Stomach smooth muscle (tissue), 2 donors: ENCODE data around the gene LRRC49.
"Not testable (repeated sequence)": the region's sequence is repeated elsewhere in the genome, so short reads cannot be mapped to it uniquely, and the experiment has no call there.

ENCODE experiments used
- H3K27ac ChIP-seq: one replicate; pipeline ENCODE4 v1.7.0; 2013; ENCODE audit warnings: mild to moderate bottlenecking, low read length, inconsistent platforms
- H3K27me3 ChIP-seq, 2 donors: one replicate each; pipeline ENCODE4 v1.7.0; 2013; ENCODE audit warnings: low read length in 2 of 2; ENCODE audit not compliant: insufficient read depth in 2 of 2, control insufficient read depth in 1 of 2
- H3K36me3 ChIP-seq, 2 donors: one replicate each; pipeline ENCODE4 v1.7.0; 2013; ENCODE audit warnings: low read length in 2 of 2; ENCODE audit not compliant: control insufficient read depth in 2 of 2, insufficient read depth in 2 of 2
- H3K4me1 ChIP-seq: one replicate; pipeline ENCODE4 v1.7.0; 2013; ENCODE audit warnings: low read length; ENCODE audit not compliant: control insufficient read depth, insufficient read depth
- H3K4me3 ChIP-seq, 2 donors: one replicate each; pipeline ENCODE4 v1.7.0; 2013; ENCODE audit warnings: low read length in 2 of 2
- H3K9ac ChIP-seq, 2 donors: one replicate each; pipeline ENCODE4 v1.7.0; 2013; ENCODE audit warnings: low read length in 2 of 2, mild to moderate bottlenecking in 1 of 2
- H3K9me3 ChIP-seq, 2 donors: one replicate each; pipeline ENCODE4 v1.7.0; 2013; ENCODE audit warnings: low read length in 2 of 2; ENCODE audit not compliant: control insufficient read depth in 2 of 2
- donor health status: healthy.
- donor health status: Pancreatic carcinoma.

LRRC49 gene

DNA sequence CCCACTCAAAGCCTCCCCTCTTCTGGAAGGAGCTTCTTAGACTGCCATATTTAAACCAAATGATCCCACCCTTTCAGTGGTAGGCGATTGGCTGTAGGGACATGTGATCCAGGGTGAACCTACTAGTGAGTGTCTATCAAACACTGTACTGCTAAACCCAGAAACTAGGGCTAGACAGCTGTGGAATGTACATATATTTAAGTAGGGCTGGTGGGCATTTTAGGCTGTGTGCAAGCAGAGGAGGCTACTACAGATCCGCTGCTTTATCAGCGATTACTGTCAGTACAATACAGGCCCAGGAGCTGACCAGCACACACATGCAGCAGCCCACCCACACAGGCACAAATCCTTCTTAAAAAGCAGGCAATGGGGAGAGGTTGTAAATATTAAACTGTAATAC, 23.3 kb upstream of the LRRC49 start:
- Histone ChIP-seq H3K27me3 (no peaks in the 10 kb centered on the region), H3K4me3 (no peak overlapping the region), H3K27ac (no peak overlapping the region), H3K9me3 (no peaks in the 10 kb centered on the region), H3K9ac (no peak overlapping the region), H3K36me3 (no peaks in the 10 kb centered on the region), H3K4me1 (peaks cover 10% of the 10 kb centered on the region)

DNA sequence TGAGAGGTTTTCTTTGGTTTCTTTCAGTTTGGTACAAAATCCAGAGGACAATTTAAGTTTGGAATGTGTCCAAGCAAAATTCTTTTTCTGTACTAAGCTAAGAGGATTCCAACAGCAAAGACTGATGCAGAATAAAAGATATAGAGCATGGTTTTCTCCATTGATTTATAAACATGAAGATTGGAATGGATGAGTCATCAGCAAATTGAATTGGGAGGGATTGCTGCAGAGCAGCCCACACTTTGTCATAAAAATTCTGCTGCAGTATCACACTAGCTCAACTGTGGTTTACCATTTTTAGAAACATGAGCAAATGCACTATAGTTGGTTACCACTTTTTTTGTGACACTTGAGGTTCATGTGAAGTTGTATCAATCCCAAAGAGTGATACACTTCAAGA, 22.6 kb upstream of the LRRC49 start:
- H3K4me3 ChIP-seq, result no peak overlapping the region
- H3K27me3 ChIP-seq, result no peaks in the 10 kb centered on the region
- H3K9ac ChIP-seq, result no peak overlapping the region
- no peaks in the 10 kb centered on the region for H3K36me3 ChIP-seq
- peaks cover 16% of the 10 kb centered on the region for H3K4me1 ChIP-seq
- H3K9me3 ChIP-seq, result no peaks in the 10 kb centered on the region
- H3K27ac ChIP-seq, result no peak overlapping the region

DNA sequence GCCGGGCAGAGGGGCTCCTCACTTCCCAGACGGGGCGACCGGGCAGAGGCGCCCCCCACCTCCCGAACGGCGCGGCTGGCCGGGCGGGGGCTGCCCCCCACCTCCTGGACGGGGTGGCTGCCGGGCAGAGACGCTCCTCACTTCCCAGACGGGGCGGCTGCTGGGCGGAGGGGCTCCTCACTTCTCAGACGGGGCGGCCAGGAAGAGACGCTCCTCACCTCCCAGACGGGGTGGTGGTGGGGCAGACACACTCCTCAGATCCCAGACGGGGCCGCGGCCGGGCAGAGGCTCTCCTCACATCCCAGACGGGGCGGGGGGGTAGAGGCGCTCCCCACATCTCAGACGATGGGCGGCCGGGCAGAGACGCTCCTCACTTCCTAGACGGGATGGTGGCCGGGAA, 21.1 kb upstream of the LRRC49 start:
- H3K9me3 ChIP-seq, H3K4me3 ChIP-seq, H3K9ac ChIP-seq, H3K27me3 ChIP-seq, H3K36me3 ChIP-seq, H3K27ac ChIP-seq: not testable (repeated sequence)
- H3K4me1 ChIP-seq, result peaks cover 16% of the 10 kb centered on the region

DNA sequence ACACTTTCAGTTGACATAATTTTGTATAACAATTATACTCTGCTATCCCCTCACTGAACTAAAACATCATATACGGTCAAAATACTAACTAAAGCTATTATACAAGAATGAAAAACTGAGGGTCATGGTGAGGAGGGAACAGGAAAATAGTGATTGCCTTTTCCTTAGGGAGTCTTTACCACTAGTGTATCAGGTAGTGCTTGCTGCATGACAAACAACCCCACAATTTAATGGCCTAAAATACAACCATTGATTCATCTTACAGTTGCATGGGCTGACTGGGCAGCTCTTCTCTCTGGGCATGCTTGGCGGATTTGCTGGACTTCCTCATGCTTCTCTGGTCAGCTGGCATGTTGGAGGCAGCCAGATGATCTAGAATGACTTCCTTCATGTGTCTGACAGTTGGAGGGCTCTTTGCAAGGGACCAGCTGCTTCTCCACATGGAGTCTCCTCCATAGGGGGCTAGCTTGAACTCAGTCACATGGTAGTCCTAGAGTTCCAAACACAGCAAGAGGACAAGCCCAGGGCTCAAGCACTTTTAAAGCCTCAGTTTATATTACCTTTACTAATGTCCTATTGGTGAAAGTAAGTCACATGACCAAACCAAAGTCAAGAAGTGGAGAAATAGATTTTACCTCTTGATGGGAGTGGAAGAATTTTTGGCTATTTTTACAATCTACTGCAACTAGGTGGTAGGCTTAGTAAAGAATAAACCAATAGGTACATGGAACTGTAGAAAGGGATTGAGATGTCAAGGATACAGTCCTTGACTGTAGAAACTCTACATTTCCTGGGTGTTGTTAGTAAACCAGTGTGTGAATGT, 19.2 kb upstream of the LRRC49 start:
- Histone ChIP-seq H3K9me3 (no peaks in the 10 kb centered on the region), H3K36me3 (no peaks in the 10 kb centered on the region), H3K4me1 (peaks cover 9% of the 10 kb centered on the region), H3K4me3 (no peak overlapping the region), H3K27ac (no peak overlapping the region), H3K27me3 (no peaks in the 10 kb centered on the region), H3K9ac (no peak overlapping the region)

DNA sequence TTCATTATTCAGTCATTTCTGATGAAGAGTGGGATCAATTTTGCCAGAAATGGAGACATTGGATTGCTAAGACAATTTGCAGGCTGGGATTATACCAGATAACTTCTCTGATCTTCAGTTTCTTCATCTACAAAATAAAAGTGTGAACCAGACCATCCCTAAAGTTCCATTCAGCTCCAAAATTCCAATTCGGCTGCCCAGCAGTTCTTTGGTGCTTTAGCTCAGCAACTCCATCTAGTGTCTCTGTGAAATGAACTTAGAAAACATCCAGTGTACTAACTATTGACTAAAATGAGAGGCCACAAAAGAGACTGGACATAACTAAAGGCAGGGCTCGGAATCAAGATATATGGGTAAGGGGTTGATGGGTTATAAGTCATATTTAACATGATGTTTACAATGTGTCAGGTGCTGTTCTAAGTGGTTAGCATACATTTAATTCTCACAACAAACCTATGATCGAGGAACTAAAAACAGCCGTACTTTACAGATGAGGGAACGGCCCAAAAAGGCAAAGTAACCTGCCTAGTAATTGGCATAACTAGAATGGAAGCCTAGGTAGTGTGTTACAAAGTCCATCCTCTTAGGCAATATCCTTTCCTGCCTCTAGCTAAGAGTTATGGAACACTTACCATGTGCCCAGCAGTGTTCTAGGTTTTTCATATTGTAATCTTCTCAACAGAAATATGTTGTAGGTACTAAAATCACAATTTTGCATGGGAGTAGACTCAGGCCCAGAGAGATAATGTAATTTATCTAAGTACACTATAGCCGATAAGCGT, 17.4 kb upstream of the LRRC49 start:
- Histone ChIP-seq H3K9me3 (no peaks in the 10 kb centered on the region), H3K27ac (no peak overlapping the region), H3K4me1 (peaks cover 6% of the 10 kb centered on the region), H3K4me3 (no peak overlapping the region), H3K36me3 (no peaks in the 10 kb centered on the region), H3K27me3 (no peaks in the 10 kb centered on the region), H3K9ac (no peak overlapping the region)

DNA sequence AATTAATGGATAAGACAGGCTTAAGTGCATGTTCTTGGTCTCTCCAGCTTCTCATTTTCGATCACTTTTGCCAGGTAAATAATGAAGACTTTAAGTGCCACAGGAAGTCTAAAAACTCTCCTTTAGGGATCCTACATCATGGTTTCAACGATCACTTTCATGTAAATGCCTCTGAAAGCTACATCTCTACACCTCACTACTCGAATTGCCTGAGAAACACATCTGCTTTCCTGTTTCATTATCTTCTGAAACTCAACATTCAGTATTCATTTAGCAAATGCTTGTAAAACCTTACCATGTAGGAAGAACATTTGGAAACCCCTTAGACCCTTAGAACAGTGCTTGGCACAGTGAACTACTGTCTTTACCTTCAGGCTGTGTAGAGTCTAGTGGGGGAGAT, 16.6 kb upstream of the LRRC49 start:
- H3K36me3 ChIP-seq, result no peaks in the 10 kb centered on the region
- no peaks in the 10 kb centered on the region for H3K9me3 ChIP-seq
- no peak overlapping the region for H3K4me3 ChIP-seq
- H3K4me1 ChIP-seq, result peaks cover 6% of the 10 kb centered on the region
- no peak overlapping the region for H3K27ac ChIP-seq
- no peak overlapping the region for H3K9ac ChIP-seq
- H3K27me3 ChIP-seq, result no peaks in the 10 kb centered on the region

DNA sequence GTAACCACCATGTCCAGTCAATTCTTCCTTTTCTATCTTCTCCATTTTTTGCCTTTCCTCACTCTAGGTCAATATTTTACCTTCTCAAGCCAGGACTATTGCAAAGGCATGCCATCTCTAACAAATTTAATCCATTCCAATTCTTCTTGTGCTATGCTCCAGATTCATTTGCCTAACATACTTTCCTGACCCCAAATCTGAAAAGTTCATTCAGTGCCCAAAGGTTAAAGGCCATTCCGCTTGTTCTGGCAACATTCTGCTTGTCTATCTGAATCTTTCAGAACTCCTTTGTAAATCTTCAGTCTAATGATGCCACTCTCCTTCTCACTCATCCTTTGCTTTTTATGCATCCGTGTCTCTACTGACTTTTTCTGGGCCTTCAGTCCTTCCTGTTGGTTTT, 15.9 kb upstream of the LRRC49 start:
- no peaks in the 10 kb centered on the region for H3K36me3 ChIP-seq
- H3K4me3 ChIP-seq, result no peak overlapping the region
- H3K9ac ChIP-seq, result no peak overlapping the region
- no peaks in the 10 kb centered on the region for H3K9me3 ChIP-seq
- no peaks in the 10 kb centered on the region for H3K27me3 ChIP-seq
- no peak overlapping the region for H3K27ac ChIP-seq
- H3K4me1 ChIP-seq, result peaks cover 6% of the 10 kb centered on the region

DNA sequence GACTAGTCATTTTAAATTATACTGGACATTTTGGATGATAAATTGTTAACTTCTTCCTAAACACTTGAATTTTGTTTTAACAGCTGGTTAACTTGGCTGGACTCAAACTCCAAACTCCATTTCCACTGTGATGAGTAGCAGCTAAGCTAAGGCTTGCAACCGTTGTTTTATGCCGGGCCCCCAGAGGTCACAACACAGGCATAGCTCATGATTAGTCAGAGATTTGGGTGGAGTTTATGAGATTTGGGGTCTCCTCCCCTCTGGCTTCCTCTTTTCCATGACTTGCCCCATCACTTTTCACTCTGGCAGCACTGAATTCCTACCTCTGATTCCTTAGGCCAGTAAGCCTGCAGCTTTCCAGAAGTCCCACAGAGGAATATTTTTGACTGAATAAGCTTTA, 13.2 kb upstream of the LRRC49 start:
- H3K4me3 ChIP-seq, result no peak overlapping the region
- peaks cover 6% of the 10 kb centered on the region for H3K4me1 ChIP-seq
- H3K27me3 ChIP-seq, result no peaks in the 10 kb centered on the region
- no peak overlapping the region for H3K27ac ChIP-seq
- H3K9ac ChIP-seq, result no peak overlapping the region
- no peaks in the 10 kb centered on the region for H3K36me3 ChIP-seq
- no peaks in the 10 kb centered on the region for H3K9me3 ChIP-seq

DNA sequence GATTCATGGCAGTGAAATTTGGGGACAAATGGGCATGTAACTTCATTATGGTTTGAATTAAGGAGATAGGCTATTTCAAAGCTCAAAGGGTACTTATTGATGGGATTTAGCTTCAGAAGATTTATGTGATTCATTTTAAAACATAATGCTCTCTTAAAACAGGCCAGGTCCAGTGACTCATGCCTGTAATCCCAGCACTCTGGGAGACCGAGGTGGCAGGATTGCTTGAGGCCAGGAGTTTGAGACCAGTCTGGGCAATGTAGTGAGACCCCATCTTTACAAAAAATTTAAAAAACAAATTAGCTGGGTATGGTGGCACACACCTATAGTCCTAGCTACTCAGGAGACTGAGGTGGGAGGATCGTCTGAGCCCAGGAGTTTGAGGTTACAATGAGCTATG, 11.8 kb upstream of the LRRC49 start:
- no peaks in the 10 kb centered on the region for H3K4me1 ChIP-seq
- H3K36me3 ChIP-seq, result no peaks in the 10 kb centered on the region
- H3K9me3 ChIP-seq, result no peaks in the 10 kb centered on the region
- H3K27ac ChIP-seq, result no peak overlapping the region
- no peak overlapping the region for H3K9ac ChIP-seq
- no peak overlapping the region for H3K4me3 ChIP-seq
- no peaks in the 10 kb centered on the region for H3K27me3 ChIP-seq

DNA sequence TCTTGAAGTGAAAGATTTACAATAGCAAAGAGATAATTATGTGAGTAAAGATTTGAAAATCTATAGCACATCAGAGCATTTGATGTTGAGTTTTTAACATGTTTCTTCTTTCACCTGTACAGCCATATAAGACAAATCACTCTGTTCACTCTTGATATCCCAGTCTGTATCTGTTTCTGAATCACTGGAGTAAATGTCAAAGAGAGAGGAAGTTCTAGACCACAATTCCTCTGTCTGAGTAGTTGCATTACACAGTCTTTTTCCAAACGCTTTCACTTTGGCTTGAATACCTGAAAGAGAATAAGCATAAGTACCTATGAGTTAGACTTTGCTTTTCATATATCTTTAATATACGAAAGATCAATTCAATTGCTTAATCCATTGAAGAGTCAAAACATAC, 10.3 kb upstream of the LRRC49 start:
- Histone ChIP-seq H3K9me3 (no peaks in the 10 kb centered on the region), H3K4me1 (no peaks in the 10 kb centered on the region), H3K27me3 (no peaks in the 10 kb centered on the region), H3K36me3 (no peaks in the 10 kb centered on the region), H3K27ac (no peak overlapping the region), H3K4me3 (no peak overlapping the region), H3K9ac (no peak overlapping the region)
